Measurements from ENCODE around the gene NRP1. TPM values are rescaled to one million over a fixed set of nuclear protein-coding genes. Genes with fewer than 3 reads are reported as not detected.
A peak's percentile ranks its signal among the peaks of the same experiment; 100 is the strongest.

Gene NRP1
- total RNA-seq, 1 experiment from 2014 or later, result 555 TPM

DNA sequence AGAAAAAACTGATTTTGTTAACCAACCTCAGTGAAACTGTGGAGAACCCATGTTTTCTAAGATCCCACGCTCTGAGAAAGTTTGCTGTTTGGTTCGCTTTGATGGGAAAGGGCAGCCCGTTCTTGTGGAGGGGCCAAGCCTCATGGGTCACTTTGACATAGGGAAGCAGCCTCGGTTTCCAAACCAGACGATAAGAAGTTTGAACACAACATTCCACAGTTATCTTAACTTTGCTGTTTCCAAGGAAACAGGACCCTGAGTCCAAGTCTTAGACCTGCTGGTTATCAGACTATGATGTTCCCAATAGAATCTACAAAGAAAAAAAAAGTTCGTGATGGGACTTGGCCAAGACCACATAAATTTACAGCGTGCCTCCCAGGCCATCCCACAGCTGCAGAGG, 182.3 kb downstream of the NRP1 start:
- no peak overlapping the region for H3K27ac ChIP-seq (ENCODE audit: low read length)
- DNase-seq (no peak), ATAC-seq (no peak)
- no peaks in the 10 kb centered on the region for H3K9me2 ChIP-seq (replicated peaks; ENCODE audit: low read length)
- H3K4me2 ChIP-seq (ENCODE audit: low read length), result no peak overlapping the region
- no TSS peak for BruUV-seq (replicated peaks)
- no peaks in the 10 kb centered on the region for H3K27me3 ChIP-seq (ENCODE audit: low read length)
- H3K4me1 ChIP-seq (ENCODE audit: insufficient read depth, low read length), result peaks cover 35% of the 10 kb centered on the region
- ChIA-PET CTCF (no interaction called here), POLR2A (ENCODE audit: unreplicated experiment) (no interaction called here)
- H4K20me1 ChIP-seq (ENCODE audit: low read length), result no peaks in the 10 kb centered on the region
- no peaks in the 10 kb centered on the region for H3K36me3 ChIP-seq (ENCODE audit: low read depth, low read length)
- H3K4me3 ChIP-seq (ENCODE audit: low read length), result no peak overlapping the region
- H3K9ac ChIP-seq (ENCODE audit: low read length), result no peak overlapping the region
- H3K79me2 ChIP-seq (ENCODE audit: low read length), result no peaks in the 10 kb centered on the region
- H3K9me3 ChIP-seq (ENCODE audit: low read length), result no peaks in the 10 kb centered on the region; the same call in 1 of the 2 replicates
- peaks cover 9% of the 10 kb centered on the region for H3F3A ChIP-seq (ENCODE audit: low read length, unreplicated experiment)
- TF ChIP-seq EZH2phosphoT487 (IDR thresholded peaks at IDR 0.05; ENCODE audit: borderline replicate concordance, low read length) (no peak), CTCF (conservative IDR thresholded peaks at IDR 0.05; ENCODE audit: low read depth, low read length) (no peak), EZH2 (IDR thresholded peaks at IDR 0.05; ENCODE audit: low read length, unreplicated experiment) (no peak)
- intact Hi-C loops (cut with micrococcal nuclease), result no loop called here
- H2AFZ ChIP-seq (ENCODE audit: low read length), result no peak overlapping the region

- peaks cover 2% of the 10 kb centered on the region for H3F3A ChIP-seq (ENCODE audit: low read length, unreplicated experiment)
- H3K79me2 ChIP-seq (ENCODE audit: low read length), result no peaks in the 10 kb centered on the region
- H3K9me2 ChIP-seq (replicated peaks; ENCODE audit: low read length), result no peaks in the 10 kb centered on the region
- H3K4me2 ChIP-seq (ENCODE audit: low read length), result no peak overlapping the region
- no peak overlapping the region for H3K27ac ChIP-seq (ENCODE audit: low read length)
- peaks cover 27% of the 10 kb centered on the region for H3K4me1 ChIP-seq (ENCODE audit: insufficient read depth, low read length)
- ChIA-PET POLR2A (ENCODE audit: unreplicated experiment) (no interaction called here), CTCF (no interaction called here)
- no TSS peak for BruUV-seq (replicated peaks)
- intact Hi-C loops (cut with micrococcal nuclease), result no loop called here
- ATAC-seq, result no peak
- no peak overlapping the region for H3K9ac ChIP-seq (ENCODE audit: low read length)
- DNase-seq, result no peak
- H3K27me3 ChIP-seq (ENCODE audit: low read length), result no peaks in the 10 kb centered on the region
- H3K36me3 ChIP-seq (ENCODE audit: low read depth, low read length), result no peaks in the 10 kb centered on the region
- no peak overlapping the region for H2AFZ ChIP-seq (ENCODE audit: low read length)
- H4K20me1 ChIP-seq (ENCODE audit: low read length), result no peaks in the 10 kb centered on the region
- TF ChIP-seq EZH2 (IDR thresholded peaks at IDR 0.05; ENCODE audit: low read length, unreplicated experiment), result no peak
- no peak for TF ChIP-seq EZH2phosphoT487 (IDR thresholded peaks at IDR 0.05; ENCODE audit: borderline replicate concordance, low read length)
- no peak for TF ChIP-seq CTCF (conservative IDR thresholded peaks at IDR 0.05; ENCODE audit: low read depth, low read length)
- H3K4me3 ChIP-seq (ENCODE audit: low read length), result no peak overlapping the region
- no peaks in the 10 kb centered on the region; the same call in 1 of the 2 replicates for H3K9me3 ChIP-seq (ENCODE audit: low read length)
Measured at GRCh38 chr10:33151344-33151864, 183.1 kb downstream of the NRP1 start.

DNA sequence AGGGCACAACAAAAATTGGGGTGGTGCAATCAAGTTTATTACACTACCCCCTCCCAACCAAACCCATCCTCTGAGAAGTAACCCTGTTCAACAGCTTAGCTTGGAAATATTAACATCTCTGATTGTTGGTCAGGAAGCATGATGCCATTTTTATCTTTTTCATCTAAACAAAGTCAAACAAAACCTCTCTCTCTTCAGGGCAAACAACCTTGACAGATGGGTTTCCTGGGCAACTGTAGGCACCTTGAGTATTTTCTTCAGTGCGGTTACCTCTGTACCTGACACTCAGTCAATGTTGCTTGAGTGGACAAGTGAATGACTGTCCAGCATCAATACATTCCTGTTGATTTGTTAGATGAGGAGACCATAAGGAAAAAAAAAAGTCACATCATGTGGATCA, 183.6 kb downstream of the NRP1 start:
- peak; percentile 92 for DNase-seq
- peak; percentile 3 for ATAC-seq
- CTCF ChIA-PET, result no interaction called here
- H2AFZ ChIP-seq (ENCODE audit: low read length), result no peak overlapping the region
- no peaks in the 10 kb centered on the region for H3K36me3 ChIP-seq (ENCODE audit: low read depth, low read length)
- H3K27ac ChIP-seq (ENCODE audit: low read length), result 0 out of 2 replicates have a peak overlapping the region, but pooled peaks have one; percentile 0
- no peaks in the 10 kb centered on the region for H3K9me2 ChIP-seq (replicated peaks; ENCODE audit: low read length)
- intact Hi-C loops (cut with micrococcal nuclease), result no loop called here
- H3K4me3 ChIP-seq (ENCODE audit: low read length), result no peak overlapping the region
- H3F3A ChIP-seq (ENCODE audit: low read length, unreplicated experiment), result no peaks in the 10 kb centered on the region
- TF ChIP-seq EZH2 (IDR thresholded peaks at IDR 0.05; ENCODE audit: low read length, unreplicated experiment) (no peak), EZH2phosphoT487 (IDR thresholded peaks at IDR 0.05; ENCODE audit: borderline replicate concordance, low read length) (no peak), CTCF (conservative IDR thresholded peaks at IDR 0.05; ENCODE audit: low read depth, low read length) (no peak)
- H3K9me3 ChIP-seq (ENCODE audit: low read length), result no peaks in the 10 kb centered on the region; the same call in 1 of the 2 replicates
- no peaks in the 10 kb centered on the region for H4K20me1 ChIP-seq (ENCODE audit: low read length)
- no peak overlapping the region for H3K4me2 ChIP-seq (ENCODE audit: low read length)
- H3K27me3 ChIP-seq (ENCODE audit: low read length), result no peaks in the 10 kb centered on the region
- peaks cover 24% of the 10 kb centered on the region for H3K4me1 ChIP-seq (ENCODE audit: insufficient read depth, low read length)
- no peaks in the 10 kb centered on the region for H3K79me2 ChIP-seq (ENCODE audit: low read length)
- no TSS peak for BruUV-seq (replicated peaks)
- no peak overlapping the region for H3K9ac ChIP-seq (ENCODE audit: low read length)
- POLR2A ChIA-PET (ENCODE audit: unreplicated experiment), result no interaction called here

Data from PC-3 (cell line).